ENCODE measurements around the gene GTPBP1.
A peak's percentile ranks its signal among the peaks of the same experiment; 100 is the strongest.

Gene GTPBP1

GRCh38 chr22:38733724-38734381 is 28.1 kb downstream of the GTPBP1 start:
- H3K9me3 ChIP-seq (replicated peaks; ENCODE audit: insufficient read depth, low read length): no peaks in the 10 kb centered on the region
- peaks cover 7% of the 10 kb centered on the region; the same call in 1 of the 2 replicates for H3K4me1 ChIP-seq (ENCODE audit: low read length)
- peaks cover 21% of the 10 kb centered on the region for H3K79me2 ChIP-seq (ENCODE audit: low read length)
- no peak overlapping the region for H3K9ac ChIP-seq (ENCODE audit: low read length)
- H3K27ac ChIP-seq (ENCODE audit: low read length): no peak overlapping the region
- no peaks in the 10 kb centered on the region for H3K27me3 ChIP-seq (replicated peaks; ENCODE audit: insufficient read depth, low read length)
- no peak for DNase-seq
- TF ChIP-seq CTCF (IDR thresholded peaks at IDR 0.05; ENCODE audit: low read length) (no peak), EZH2 (optimal IDR thresholded peaks at IDR 0.05; ENCODE audit: low read depth, low read length) (no peak), EZH2phosphoT487 (IDR thresholded peaks at IDR 0.05; ENCODE audit: low read length) (no peak)
- no peak overlapping the region for H3K4me3 ChIP-seq (ENCODE audit: low read length)
- peaks cover 9% of the 10 kb centered on the region; the same call in 1 of the 2 replicates for H3K36me3 ChIP-seq (replicated peaks; ENCODE audit: insufficient read depth, low read length)
- H3K4me2 ChIP-seq (ENCODE audit: low read depth, low read length): no peak overlapping the region
- H3K9me2 ChIP-seq (replicated peaks; ENCODE audit: insufficient read depth, low read length): no peaks in the 10 kb centered on the region
- H2AFZ ChIP-seq (ENCODE audit: low read length): no peak overlapping the region
- H3F3A ChIP-seq (ENCODE audit: insufficient read depth, low read length): peaks cover 57% of the 10 kb centered on the region
- no peaks in the 10 kb centered on the region for H4K20me1 ChIP-seq (ENCODE audit: insufficient read depth, low read length)

GRCh38 chr22:38734421-38735100 is 28.8 kb downstream of the GTPBP1 start:
- Histone ChIP-seq H3K27me3 (replicated peaks; ENCODE audit: insufficient read depth, low read length) (no peaks in the 10 kb centered on the region), H3K36me3 (replicated peaks; ENCODE audit: insufficient read depth, low read length) (peaks cover 9% of the 10 kb centered on the region), H3F3A (ENCODE audit: insufficient read depth, low read length) (peaks cover 57% of the 10 kb centered on the region), H3K4me1 (ENCODE audit: low read length) (peaks cover 7% of the 10 kb centered on the region; the same call in 1 of the 2 replicates), H3K4me2 (ENCODE audit: low read depth, low read length) (no peak overlapping the region), H3K9ac (ENCODE audit: low read length) (no peak overlapping the region), H3K9me3 (replicated peaks; ENCODE audit: insufficient read depth, low read length) (no peaks in the 10 kb centered on the region), H3K79me2 (ENCODE audit: low read length) (peaks cover 26% of the 10 kb centered on the region), H3K9me2 (replicated peaks; ENCODE audit: insufficient read depth, low read length) (no peaks in the 10 kb centered on the region), H3K27ac (ENCODE audit: low read length) (no peak overlapping the region), H2AFZ (ENCODE audit: low read length) (no peak overlapping the region), H4K20me1 (ENCODE audit: insufficient read depth, low read length) (no peaks in the 10 kb centered on the region), H3K4me3 (ENCODE audit: low read length) (no peak overlapping the region)
- no peak for DNase-seq
- TF ChIP-seq EZH2 (optimal IDR thresholded peaks at IDR 0.05; ENCODE audit: low read depth, low read length): no peak
- TF ChIP-seq EZH2phosphoT487 (IDR thresholded peaks at IDR 0.05; ENCODE audit: low read length): no peak
- TF ChIP-seq CTCF (IDR thresholded peaks at IDR 0.05; ENCODE audit: low read length): no peak

GRCh38 chr22:38735126-38735464 is 29.4 kb downstream of the GTPBP1 start:
- no peak for TF ChIP-seq EZH2 (optimal IDR thresholded peaks at IDR 0.05; ENCODE audit: low read depth, low read length)
- no peak for TF ChIP-seq CTCF (IDR thresholded peaks at IDR 0.05; ENCODE audit: low read length)
- no peak for TF ChIP-seq EZH2phosphoT487 (IDR thresholded peaks at IDR 0.05; ENCODE audit: low read length)
- no peak for DNase-seq

More at GRCh38 chr22:38735126-38735464, 29.4 kb downstream of the GTPBP1 start:
- no peak overlapping the region for H3K4me3 ChIP-seq (ENCODE audit: low read length)
- H2AFZ ChIP-seq (ENCODE audit: low read length): no peak overlapping the region
- H3K9me2 ChIP-seq (replicated peaks; ENCODE audit: insufficient read depth, low read length): no peaks in the 10 kb centered on the region
- H3K4me2 ChIP-seq (ENCODE audit: low read depth, low read length): no peak overlapping the region
- peaks cover 29% of the 10 kb centered on the region for H3K79me2 ChIP-seq (ENCODE audit: low read length)
- no peak overlapping the region for H3K9ac ChIP-seq (ENCODE audit: low read length)
- H3F3A ChIP-seq (ENCODE audit: insufficient read depth, low read length): peaks cover 61% of the 10 kb centered on the region
- no peaks in the 10 kb centered on the region for H4K20me1 ChIP-seq (ENCODE audit: insufficient read depth, low read length)
- H3K27ac ChIP-seq (ENCODE audit: low read length): peak overlapping the region; percentile 10; the same call in 1 of the 2 replicates
- peaks cover 12% of the 10 kb centered on the region for H3K36me3 ChIP-seq (replicated peaks; ENCODE audit: insufficient read depth, low read length)
- H3K27me3 ChIP-seq (replicated peaks; ENCODE audit: insufficient read depth, low read length): no peaks in the 10 kb centered on the region
- H3K4me1 ChIP-seq (ENCODE audit: low read length): peaks cover 7% of the 10 kb centered on the region; the same call in 1 of the 2 replicates
- no peaks in the 10 kb centered on the region for H3K9me3 ChIP-seq (replicated peaks; ENCODE audit: insufficient read depth, low read length)

Data from MM.1S (cell line).